ENCODE data around the gene TBC1D30.
A peak's percentile ranks its signal among the peaks of the same experiment; 100 is the strongest.
"Not testable (repeated sequence)": the region's sequence is repeated elsewhere in the genome, so short reads cannot be mapped to it uniquely, and the experiment has no call there.

Gene TBC1D30

DNA sequence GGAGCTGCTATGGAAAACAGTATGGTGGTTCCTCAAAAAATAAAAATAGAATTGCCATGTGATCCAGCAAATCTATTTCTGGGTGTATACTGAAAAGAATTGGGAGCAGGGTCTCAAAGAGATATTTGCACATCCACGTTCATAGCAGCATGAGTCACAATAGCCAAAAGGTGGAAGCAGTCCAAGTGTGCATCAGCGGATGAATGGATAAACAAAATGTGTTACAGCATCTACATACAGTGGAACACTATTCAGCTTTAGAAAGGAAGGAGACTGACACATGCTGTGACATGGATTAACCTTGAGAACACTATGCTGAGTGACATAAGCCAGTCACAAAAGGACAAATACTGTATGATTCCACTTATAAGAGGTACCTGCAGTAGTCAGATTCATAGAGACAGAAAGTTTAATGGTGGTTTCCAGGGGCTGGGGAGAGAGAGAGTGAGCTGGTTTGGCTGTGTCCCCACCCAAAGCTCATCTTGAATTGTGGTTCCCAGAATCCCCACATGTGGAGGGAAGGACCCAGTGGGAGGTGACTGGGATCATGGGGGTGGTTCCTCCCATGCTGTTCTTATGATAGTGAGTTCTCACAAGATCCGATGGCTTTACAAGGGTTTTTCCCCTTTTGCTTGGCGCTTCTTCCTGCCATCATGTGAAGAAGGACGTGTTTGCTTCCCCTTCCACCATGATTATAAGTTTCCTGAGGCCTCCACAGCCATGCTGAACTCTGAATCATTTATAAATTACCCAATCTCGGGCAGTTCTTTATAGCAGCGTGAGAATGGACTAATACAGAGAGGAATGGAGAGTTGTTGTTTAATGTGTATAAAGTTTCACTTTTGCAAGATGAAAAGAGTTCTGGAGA is 17.6 kb upstream of the TBC1D30 start:
- no peak for DNase-seq

DNA sequence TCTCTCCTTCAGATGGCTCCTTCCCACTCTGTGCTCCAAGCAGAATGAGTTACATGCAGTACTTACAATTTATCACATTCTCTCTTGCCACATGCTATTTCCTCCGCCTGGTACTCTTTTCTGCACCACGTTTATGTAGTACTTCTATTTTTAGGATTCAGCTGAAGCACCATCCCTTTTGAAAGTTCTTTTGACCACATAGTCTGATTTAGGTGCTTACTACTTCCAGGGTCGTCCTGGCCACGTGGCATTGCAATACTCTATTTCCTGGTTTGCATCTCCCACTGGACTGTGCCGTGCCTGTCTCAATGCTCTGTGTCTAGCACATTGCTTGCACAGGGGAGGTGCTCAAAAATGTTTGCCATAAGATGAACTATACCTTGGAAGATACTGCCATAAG is 16.3 kb upstream of the TBC1D30 start:
- DNase-seq, result no peak

DNA sequence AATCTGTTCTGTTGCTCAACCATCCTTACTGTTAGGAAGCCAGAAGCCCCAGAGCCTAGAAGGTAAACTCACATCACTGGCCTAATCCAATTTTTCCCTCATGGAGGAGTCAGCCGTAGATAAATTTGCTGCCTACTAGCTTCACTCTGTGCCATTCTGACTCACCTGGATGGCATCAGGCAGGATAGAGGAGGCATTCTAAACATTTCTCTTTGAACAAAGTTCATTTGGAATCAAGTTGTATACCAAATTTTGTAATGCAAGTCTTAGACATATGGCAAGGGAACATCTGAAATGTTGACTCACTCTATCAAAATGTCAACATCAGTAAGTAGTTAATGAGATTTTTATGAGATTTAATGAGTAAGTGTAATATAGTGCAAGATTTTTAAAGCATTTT is 13.6 kb upstream of the TBC1D30 start:
- no peak for DNase-seq

DNA sequence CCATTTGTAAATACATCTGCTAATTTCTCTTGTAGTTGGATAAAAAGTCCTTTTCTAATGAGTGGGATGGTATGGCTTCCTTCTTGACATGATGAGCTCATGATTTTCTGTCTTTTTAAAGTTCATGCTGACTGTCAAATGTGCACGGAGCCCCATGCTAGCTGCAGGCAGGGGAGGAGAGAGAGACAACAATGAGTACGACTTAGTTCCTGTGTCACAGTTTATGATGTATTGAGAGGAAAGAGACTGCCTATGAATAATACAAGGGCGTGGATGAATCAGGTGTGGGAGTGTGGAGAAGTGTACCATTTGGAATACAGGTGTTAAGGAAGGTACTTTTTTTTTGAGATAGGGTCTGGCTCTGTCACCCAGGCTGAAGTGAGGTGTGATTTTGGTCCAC is 10.7 kb upstream of the TBC1D30 start:
- DNase-seq, result no peak

DNA sequence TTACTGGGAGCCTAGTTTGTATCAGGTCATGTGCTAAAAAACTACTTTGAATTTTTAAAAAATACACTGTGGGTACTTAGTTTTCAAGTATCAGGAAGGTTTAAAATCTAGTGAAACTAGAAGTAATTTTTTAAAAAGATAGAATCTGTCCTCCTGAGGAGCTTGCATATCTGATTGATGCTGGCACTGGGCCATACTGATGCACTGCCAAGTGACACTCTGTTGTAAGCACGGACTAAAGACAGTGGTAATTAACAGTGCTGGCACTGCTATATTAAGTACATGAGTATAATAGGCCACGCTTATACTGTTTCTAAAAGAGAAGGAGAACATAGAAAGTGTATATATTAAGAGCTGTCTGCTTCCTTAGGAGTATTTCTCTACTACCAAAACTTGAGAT is 10.0 kb upstream of the TBC1D30 start:
- DNase-seq, result no peak

DNA sequence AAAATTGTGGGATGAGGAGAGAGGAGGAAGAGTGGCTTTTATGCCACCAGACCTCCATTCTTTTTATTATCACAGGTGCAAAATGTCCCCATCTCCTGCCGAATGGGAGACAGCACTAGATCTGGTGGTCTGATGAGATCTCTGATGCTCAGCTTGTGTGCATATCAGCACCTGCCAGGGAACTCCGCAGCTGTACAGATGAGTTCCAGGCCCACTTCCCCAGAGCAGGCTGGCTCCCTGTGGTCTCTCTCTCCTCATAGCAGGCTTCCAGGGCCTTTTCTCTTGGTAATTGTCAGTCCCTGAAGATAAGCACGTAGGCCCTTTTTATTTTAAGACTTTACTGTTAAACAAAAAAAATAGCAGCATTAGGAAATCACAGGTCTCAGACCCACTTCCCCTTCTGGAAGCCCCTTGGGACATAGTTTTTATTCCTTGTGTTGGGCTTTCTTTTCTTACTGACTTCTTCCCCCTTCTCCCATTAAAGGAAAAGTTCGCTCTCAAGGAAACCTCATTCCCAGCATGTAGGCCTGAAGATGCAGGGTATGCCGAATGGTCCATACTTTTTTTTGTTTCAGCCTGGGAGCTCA is 4.5 kb upstream of the TBC1D30 start:
- DNase-seq, result no peak

DNA sequence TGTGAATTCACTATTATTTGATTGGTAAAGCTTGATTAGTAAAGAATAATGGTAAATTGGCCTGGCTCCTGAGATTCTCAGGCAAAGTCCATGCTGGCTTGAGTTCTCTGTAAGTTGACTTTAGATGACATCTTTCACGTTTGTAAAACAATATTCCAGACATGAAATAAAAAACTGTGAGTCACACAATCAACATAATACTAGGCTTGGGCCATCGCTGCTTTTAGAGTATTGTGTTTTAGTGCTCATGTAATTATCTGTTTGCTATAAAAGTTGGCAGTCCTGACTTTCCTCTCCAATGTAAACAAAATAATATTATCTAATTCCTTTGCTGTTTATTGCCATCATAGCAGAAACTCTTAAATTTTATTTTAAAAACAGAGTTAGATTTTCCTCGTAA is 3.9 kb upstream of the TBC1D30 start:
- DNase-seq, result no peak

DNA sequence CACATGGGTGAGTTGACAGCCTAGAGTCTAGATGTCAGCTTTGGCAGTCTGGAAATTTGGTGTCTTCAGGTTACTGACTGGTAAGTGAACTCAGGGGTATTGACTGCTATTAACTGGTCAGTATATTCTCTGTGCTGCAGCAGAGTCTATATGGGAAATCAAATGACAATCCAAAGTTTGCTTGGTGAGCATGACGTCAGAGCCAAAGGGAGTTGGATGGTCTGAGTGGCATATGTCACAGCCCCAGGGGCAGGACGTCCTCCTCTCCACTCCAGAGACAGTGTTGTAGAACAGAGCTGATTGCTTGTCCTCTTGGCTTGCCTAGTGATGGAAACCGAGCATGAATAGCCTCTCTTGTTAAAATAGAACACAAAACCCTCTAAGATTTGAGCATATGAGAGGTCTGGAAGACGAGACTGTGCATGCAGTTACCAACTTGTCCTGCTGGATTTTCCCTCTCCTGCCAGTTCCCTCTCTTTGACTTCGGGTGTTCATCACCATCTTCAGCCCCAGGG is 3.3 kb upstream of the TBC1D30 start:
- DNase-seq, result no peak

DNA sequence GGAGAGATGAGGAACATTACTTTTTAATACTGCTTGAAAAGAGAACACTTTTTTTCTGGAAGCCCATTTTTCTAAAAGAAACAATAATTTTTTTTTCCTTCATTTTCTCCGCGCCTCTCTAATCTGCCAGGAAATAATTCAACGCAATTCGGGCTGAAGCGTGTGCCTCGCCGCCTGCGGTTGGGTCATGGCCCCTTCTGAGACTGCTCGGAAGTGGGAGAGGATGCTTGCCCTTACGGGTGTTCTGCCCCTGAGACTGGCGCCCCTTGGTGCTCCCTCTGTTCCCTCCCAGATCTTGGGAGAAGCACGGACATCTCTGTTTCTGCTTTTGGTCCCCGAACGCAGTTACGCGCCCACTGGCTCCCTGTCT is 332 bp upstream of the TBC1D30 start:
- DNase-seq, result no peak

DNA sequence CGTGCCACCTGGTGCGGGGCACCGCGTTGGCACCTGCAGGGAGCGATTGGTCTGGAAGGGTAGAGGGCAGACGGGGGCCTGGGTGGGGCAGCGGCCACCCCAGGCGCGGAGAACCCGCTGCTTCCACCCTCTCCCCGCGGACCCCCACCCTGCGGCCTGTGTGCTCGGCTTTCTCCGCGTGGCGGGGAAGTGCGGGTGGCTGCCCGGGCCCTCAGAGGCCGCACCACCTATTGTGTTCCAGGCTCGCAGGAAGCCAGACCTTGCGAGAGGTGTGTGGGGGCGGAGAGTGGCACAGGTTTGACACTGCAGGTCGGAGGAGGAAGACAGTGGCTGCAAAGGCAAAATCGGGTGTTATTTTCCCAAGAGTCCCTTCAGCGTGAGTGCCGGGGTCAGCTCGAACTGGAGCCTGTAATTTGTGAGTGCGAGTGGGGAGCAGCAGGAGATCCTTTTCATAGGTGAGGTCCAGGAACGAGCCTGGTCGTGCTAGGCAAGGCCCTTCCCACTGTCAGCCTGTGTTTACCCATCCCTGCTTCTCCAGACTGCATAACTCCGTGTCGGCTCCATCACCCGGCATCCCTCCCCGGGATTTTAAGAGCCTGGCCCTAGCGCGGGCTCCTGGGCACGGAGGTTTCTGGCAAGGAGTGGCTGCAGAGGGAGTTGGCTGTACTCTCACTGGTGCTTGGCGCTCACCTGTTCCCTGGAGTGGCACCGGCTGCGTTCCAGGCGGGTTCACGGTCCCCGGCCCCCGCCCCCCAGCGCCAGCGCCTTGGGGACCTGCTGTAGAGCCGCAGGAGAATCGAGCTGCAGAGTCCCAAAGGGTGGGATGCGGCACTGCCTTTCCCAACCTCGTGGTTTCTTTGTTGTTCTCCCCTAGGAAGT is 935 bp downstream of the TBC1D30 start:
- no peak for DNase-seq

DNA sequence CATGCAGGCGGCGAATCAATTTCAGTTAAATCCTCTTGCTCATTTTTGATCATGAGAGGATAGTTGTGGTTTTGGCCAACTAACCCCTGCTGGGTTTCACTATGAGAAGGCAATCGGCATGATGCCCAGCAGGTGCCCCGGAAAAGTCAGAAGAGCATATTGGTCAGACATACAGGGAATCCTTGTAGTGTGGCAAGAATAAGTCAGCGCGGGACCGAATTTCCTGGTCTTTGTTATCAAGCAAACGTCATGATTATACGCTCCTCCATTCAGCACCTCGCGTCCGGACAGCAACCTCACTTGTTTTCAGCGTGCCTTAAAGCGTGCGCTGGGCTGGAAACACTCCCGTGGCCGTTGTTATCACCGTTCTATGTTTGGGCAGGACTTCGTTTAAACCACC is 1.8 kb downstream of the TBC1D30 start:
- DNase-seq, result peak; percentile 3

DNA sequence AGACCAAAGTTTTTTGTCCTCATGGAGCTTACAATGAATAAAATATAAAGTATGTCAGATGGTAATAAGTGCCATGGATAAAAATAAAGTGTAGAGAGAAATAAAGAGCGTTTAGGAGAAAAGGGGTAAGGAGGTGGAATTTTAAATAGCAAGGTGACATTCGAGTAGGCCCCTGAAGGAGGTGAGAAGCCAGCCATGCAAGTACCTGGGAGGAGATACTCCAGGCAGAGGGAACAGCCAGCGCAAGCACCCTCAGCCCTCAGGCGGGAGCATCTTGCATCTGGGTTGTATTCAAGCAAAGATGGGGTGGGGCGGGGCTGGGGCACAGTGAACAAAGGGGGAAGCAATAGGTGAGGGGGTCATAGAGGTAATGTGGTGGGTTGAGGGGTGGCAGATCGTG is 4.3 kb downstream of the TBC1D30 start:
- DNase-seq, result no peak

DNA sequence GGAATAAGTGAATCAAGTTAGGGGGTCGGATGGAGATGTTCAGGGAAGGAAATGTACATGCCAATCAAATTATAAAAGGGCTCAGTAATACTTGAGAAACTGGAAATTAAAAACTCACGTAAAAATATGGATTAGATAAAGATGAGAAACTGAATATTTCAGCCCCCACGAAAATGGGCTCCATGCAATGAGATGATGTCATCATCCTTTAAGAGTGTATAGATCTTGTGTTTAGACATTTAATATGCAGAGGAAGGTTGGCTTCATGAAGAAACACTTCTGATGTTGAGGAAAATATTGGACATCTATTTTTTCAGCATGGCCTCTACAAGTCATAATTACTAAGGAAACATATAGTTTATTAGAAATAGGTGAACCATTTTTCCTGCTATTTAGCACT is 9.5 kb downstream of the TBC1D30 start:
- DNase-seq, result no peak

DNA sequence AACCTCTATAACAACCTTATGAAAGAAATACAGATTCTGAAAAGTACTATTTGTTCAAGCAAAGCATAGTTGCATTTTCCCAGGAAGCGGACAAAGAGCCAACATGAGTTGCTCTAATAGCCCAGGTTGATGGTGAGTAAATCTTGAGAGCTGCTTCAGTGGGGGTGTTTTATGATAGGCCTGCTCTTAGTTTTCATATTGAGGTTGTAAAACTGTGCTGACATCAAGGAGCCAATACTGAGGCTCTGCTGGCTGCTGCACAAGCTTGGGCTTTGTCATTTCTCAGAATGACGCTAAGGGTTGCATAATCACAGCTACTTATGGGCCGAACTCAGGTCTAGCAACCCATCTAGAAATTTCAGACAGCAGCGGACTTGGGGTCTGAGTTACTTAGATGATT is 11.5 kb downstream of the TBC1D30 start:
- no peak for DNase-seq

DNA sequence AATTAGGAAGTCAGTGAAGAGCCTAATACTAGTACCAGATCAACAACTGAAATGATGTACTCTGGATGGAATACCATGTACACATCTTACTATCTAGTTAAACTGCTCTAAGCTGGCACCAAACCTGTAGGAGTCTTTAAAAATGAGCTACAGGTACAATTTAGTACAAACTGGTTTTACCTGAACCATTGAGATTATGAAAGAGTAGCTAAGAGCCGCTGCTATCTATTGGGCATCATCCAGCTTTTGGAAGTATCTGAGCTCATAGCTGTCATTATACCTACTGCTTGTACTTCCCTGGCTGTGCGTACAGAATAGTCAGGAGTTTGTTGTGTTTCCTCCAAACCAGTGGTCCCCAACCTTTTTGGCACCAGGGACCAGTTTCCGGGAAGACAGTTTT is 12.4 kb downstream of the TBC1D30 start:
- DNase-seq, result no peak

DNA sequence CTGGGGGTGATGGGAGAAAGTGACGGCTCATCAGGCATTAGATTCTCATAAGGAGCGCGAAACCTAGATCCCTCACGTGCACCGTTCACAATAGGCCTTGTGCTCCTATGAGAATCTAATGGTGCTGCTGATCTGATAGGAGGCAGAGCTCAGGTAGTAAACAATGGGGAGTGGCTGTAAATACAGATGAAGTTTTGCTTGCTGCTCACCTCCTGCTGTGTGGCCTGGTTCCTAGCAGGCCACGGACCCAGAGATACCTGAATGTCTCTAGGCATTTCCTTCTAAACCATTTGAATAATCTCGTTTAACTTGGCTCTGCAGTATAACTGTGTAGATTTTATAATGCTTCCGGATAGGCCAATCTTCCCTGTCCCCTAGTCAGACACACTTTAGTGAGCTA is 13.0 kb downstream of the TBC1D30 start:
- no peak for DNase-seq

DNA sequence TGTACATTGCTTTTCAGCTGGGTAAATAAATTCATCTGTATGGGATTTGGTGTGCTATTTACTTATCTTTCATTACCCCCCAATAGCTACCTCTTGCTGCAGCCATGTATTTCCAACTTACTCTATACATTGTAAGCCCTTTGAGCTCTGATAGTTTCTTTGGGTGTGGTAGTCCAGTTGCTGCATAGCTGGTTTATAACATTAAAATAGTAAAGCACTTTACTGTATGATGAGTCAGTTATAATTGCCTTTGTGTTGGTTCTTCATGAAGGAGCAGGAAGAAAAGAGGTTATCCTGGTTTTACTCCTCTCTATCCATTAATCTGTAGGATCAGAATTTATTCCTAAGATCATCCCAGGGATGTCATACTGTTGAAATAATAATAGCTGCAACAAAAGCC is 15.7 kb downstream of the TBC1D30 start:
- no peak for DNase-seq

DNA sequence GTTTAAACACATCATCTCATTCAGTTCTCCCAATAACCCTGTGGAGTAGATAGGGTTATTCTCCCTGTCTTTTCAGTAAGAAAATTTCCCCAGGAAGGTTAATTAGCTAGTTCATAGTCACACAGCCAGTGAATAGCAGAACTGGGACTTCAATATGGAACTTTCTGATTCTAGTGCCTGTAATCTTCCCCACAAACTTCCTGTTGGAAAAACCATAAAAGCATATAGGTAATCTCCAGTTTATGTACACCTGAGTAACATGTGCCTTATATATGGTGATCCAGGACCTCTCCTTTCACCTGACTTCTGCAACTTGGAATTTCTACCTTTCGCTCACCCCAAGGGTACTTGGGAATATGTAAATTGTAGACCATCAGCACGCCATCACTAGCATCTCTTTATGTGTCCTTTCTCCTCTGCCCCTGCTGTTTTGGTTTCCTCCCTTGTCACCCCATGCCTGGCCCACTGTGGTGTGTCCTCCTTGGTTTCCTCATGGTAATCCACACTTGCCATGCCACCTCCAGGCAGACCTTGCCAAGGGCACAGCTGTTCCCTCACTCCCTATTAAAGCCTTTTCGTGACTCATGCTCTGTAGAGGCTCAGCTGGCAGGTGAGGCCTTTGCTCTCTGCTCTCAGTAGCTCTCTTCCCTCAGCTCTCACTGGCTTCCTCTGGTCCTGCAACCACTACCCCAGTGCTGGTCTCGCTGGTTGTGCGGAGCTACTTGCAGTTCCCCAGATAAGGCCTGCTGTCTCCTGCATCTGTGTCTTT is 16.7 kb downstream of the TBC1D30 start:
- no peak for DNase-seq

DNA sequence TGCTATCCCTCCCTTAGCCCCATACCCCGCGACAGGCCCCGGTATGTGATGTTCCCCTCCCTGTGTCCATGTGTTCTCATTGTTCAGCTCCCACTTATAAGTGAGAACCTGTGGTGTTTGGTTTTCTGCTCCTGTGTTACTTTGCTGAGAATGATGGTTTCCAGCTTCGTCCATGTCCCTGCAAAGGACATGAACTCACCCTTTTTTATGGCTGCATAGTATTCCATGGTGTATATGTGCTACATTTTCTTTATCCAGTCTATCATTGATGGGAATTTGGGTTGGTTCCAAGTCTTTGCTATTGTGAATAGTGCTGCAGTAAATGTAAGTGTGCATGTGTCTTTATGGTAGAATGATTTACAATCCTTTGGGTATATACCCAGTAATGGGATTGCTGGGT is 24.0 kb downstream of the TBC1D30 start:
- DNase-seq, result not testable (repeated sequence)

DNA sequence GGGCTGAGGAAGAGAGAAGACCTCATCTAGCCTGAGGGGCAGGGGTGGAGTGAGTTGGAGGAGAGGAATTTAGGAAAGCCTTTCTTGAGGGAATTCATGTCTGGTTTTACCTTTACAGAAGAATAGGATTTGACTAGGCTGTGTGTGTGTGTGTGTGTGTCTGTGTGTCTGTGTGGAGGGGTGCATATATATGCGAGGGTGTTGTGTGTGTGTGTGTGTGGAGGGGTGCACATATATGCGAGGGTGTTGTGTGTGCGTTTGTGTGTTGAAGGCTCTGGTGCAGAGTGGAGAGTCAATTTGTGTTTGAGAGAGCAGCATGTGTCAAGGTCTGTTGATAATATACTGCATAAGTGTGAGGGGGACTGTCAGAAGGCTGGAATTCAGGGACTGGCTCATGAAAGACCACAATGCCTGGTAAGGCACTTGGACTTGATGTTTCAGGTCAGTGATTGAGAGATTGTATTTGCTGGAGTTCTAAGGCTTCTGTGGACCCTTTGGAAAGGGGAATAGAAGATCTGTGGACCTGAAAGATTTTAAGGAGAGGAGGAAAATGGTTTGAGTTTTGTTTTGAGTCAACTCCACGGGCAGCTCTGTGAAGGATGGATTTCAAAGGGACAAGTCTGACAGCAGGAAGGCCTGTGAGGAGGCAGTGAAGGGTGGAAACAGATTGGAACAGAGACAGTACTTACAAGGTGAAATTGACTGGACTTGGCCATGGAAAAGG is 34.6 kb downstream of the TBC1D30 start:
- DNase-seq, result no peak

DNA sequence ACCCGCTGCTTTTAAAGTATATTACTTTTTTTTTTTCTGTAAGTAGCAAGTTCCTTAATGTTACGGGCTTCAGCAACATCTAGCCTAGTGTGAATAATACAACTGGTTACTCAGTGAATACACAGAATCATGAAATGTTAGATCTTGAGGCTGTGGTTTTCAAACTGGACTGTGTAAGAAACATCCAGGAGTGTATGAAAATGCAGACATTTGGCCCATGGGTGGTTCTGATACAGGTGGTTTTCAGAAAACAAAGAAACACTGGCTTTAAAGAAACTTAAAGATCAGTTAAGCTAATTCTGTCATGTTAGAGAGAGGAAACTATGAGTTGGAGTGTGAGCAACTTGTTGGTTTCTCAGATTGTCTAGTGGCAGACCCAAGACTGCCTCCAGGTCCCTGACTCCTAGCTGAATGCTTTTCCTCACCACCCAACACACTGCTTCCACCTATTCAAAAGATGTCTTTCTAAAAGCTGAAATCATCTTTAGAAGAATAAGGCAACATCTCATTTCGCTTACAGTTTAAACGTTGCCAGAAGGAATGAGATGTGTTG is 36.1 kb downstream of the TBC1D30 start:
- DNase-seq, result no peak

DNA sequence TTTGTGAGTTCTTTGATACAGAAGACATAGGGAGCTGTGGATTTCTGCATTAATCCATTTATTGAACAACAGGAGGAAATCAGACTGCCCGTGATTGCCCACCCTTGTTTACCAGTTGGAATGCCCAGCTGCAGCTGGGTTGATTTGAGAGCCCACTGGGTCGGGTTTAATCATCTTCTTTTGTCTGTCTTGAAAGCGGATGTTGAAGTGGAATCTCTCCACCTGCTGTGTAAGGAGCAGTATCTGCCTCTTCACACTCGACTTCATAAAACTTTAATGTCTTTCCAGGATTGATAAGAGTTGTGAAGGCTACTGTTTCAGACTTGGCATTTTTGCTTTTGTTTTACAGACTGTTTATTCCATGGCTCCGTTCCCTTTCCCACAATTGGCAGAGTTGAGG is 39.9 kb downstream of the TBC1D30 start:
- no peak for DNase-seq
